ENCODE results near the gene GLUD1.

DNA sequence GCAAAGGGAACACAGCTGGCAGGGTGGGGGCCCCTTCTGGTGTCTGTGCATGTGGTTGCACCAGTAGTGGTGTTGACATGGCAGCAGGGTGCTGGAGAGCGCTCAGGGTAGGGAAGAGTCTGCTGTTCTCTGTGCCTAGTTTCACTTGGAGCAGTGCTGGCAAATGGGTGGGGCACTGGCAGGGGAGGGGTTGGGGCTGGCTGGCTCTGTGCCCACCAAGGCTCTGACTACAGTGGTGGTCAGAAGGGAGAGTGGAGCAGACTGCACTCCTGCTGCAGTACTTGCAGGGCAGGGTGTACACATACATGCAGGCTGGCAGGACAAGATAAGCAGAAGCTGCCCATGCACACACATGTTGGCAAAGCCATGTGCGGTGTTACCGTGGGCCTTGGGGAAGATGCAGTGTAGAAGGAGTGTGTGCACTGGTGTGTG lies 56.3 kb downstream of the GLUD1 start:
- TF ChIP-seq ZNF274 (IDR thresholded peaks at IDR 0.05; ENCODE audit: low read depth, low read length) (no peak), YY1 (IDR thresholded peaks at IDR 0.05; ENCODE audit: insufficient read depth, insufficient read length) (no peak)

All from NT2/D1 (cell line).